ENCODE measurements around the gene FBXO17. TPM values are rescaled to one million over a fixed set of nuclear protein-coding genes. Genes with fewer than 3 reads are reported as not detected.
"Not testable (repeated sequence)": the region's sequence is repeated elsewhere in the genome, so short reads cannot be mapped to it uniquely, and the experiment has no call there.

Gene FBXO17
- total and polyA plus RNA-seq, 2 experiments from 2014 or later: 30.3 to 36.4 TPM

DNA sequence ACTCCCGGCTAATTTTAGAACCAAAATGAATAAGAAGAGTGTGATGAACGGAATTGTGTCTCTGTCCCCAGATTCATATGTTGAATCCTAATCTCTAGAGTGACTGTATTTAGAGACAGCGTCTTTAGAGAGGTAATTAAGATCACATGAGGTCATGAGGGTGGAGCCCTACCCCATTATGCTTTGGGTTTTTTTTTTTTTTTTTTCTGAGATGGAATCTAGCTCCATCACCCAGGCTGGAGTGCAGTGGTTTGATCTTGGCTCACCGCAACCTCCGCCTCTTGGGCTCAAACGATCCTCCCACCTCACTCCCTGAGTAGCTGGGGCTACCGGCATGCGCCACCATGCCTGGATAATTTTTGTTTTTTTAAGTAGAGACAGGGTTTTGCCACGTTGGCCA, 28.9 kb upstream of the FBXO17 start:
- no peak for TF ChIP-seq EZH2 (IDR thresholded peaks at IDR 0.05; ENCODE audit: insufficient read depth, poor library complexity, severe bottlenecking)
- no peak for TF ChIP-seq EZH2phosphoT487 (IDR thresholded peaks at IDR 0.05; ENCODE audit: insufficient read depth, low read depth)
- H3K36me3 ChIP-seq (ENCODE audit: low read depth): no peaks in the 10 kb centered on the region
- no peaks in the 10 kb centered on the region for H3K79me2 ChIP-seq (ENCODE audit: insufficient read depth)
- no peaks in the 10 kb centered on the region for H3K4me1 ChIP-seq (ENCODE audit: insufficient read depth)
- in situ Hi-C loops (cut with MboI): no loop called here
- DNase-seq: no peak
- no peak overlapping the region for H3K27ac ChIP-seq
- H3K27me3 ChIP-seq (replicated peaks; ENCODE audit: insufficient read depth): no peaks in the 10 kb centered on the region; the same call in 1 of the 2 replicates
- no peak overlapping the region for H3K4me2 ChIP-seq (ENCODE audit: unreplicated experiment)
- H4K20me1 ChIP-seq (ENCODE audit: insufficient read depth): no peaks in the 10 kb centered on the region
- H3K9me3 ChIP-seq (ENCODE audit: low read depth): no peaks in the 10 kb centered on the region
- H3K9ac ChIP-seq: no peak overlapping the region
- no peaks in the 10 kb centered on the region for H3K9me2 ChIP-seq (ENCODE audit: insufficient read depth)
- 70 to 73% methylated on average over 9 of the region's 9 CpGs for WGBS, 2 experiments (ENCODE audit: low coverage in 1 of 2, low lambda C conversion rate in 2 of 2, missing lambda C conversion rate in 2 of 2)
- no peak overlapping the region for H3K4me3 ChIP-seq
- H3F3A ChIP-seq (ENCODE audit: insufficient read depth): no peaks in the 10 kb centered on the region
- H2AFZ ChIP-seq: no peak overlapping the region

DNA sequence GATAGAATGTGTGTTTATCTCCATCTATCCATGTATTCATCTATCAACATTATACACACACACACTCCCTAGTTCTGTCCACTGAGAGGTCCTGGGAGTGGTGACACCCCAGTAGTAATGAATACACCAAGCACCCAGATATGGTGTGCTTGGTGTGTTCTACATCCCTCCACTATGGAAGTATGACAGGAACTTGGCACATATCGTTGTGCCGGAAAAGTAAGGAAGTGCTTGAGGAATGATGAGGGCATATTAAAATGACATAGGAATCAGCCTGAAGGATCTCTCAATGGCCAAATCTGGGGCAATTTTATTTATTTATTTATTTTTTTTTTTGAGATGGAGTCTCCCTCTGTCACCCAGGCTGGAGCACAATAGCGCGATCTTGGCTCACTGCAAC, 28.3 kb upstream of the FBXO17 start:
- in situ Hi-C loops (cut with MboI): no loop called here
- no peaks in the 10 kb centered on the region for H3K36me3 ChIP-seq (ENCODE audit: low read depth)
- no peaks in the 10 kb centered on the region for H3K79me2 ChIP-seq (ENCODE audit: insufficient read depth)
- 81 to 93% methylated on average over 4 of the region's 4 CpGs for WGBS, 2 experiments (ENCODE audit: low coverage in 1 of 2, low lambda C conversion rate in 2 of 2, missing lambda C conversion rate in 2 of 2)
- no peaks in the 10 kb centered on the region for H4K20me1 ChIP-seq (ENCODE audit: insufficient read depth)
- no peak overlapping the region for H3K4me3 ChIP-seq
- no peak for DNase-seq
- H3K9me2 ChIP-seq (ENCODE audit: insufficient read depth): no peaks in the 10 kb centered on the region
- no peak overlapping the region for H3K9ac ChIP-seq
- no peak overlapping the region for H3K27ac ChIP-seq
- H3K4me1 ChIP-seq (ENCODE audit: insufficient read depth): no peaks in the 10 kb centered on the region
- TF ChIP-seq EZH2 (IDR thresholded peaks at IDR 0.05; ENCODE audit: insufficient read depth, poor library complexity, severe bottlenecking) (no peak), EZH2phosphoT487 (IDR thresholded peaks at IDR 0.05; ENCODE audit: insufficient read depth, low read depth) (no peak)
- H3K27me3 ChIP-seq (replicated peaks; ENCODE audit: insufficient read depth): no peaks in the 10 kb centered on the region; the same call in 1 of the 2 replicates
- H3K9me3 ChIP-seq (ENCODE audit: low read depth): no peaks in the 10 kb centered on the region
- H2AFZ ChIP-seq: no peak overlapping the region
- H3F3A ChIP-seq (ENCODE audit: insufficient read depth): no peaks in the 10 kb centered on the region
- no peak overlapping the region for H3K4me2 ChIP-seq (ENCODE audit: unreplicated experiment)

DNA sequence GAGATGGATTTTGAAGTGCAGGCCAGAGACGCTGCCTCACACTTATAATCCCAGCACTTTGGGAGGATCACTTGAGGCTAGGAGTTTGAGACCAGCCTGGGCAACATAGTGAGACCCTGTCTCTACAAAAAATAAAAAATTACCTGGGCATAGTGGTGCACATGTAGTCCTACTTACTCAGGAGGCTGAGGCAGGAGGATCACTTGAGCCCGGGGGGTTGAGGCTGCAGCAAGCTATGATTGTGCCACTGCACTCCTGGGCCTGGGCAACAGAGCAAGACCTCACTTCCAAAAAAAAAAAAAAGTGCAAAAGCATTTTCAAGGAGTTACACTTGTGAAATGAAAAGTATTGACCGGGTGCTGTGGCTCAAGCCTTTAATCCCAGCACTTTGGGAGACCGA, 27.6 kb upstream of the FBXO17 start:
- no peaks in the 10 kb centered on the region for H3K79me2 ChIP-seq (ENCODE audit: insufficient read depth)
- in situ Hi-C loops (cut with MboI): no loop called here
- no peak overlapping the region for H3K4me2 ChIP-seq (ENCODE audit: unreplicated experiment)
- TF ChIP-seq EZH2 (IDR thresholded peaks at IDR 0.05; ENCODE audit: insufficient read depth, poor library complexity, severe bottlenecking): no peak
- no peak for TF ChIP-seq EZH2phosphoT487 (IDR thresholded peaks at IDR 0.05; ENCODE audit: insufficient read depth, low read depth)
- no peaks in the 10 kb centered on the region for H3K9me3 ChIP-seq (ENCODE audit: low read depth)
- H3K4me1 ChIP-seq (ENCODE audit: insufficient read depth): no peaks in the 10 kb centered on the region
- H3K9ac ChIP-seq: no peak overlapping the region
- no peaks in the 10 kb centered on the region for H3F3A ChIP-seq (ENCODE audit: insufficient read depth)
- DNase-seq: no peak
- H3K9me2 ChIP-seq (ENCODE audit: insufficient read depth): no peaks in the 10 kb centered on the region
- no peak overlapping the region for H3K27ac ChIP-seq
- no peaks in the 10 kb centered on the region for H4K20me1 ChIP-seq (ENCODE audit: insufficient read depth)
- no peaks in the 10 kb centered on the region; the same call in 1 of the 2 replicates for H3K27me3 ChIP-seq (replicated peaks; ENCODE audit: insufficient read depth)
- no peaks in the 10 kb centered on the region for H3K36me3 ChIP-seq (ENCODE audit: low read depth)
- no peak overlapping the region for H3K4me3 ChIP-seq
- 38 to 42% methylated on average over 4 of the region's 4 CpGs for WGBS, 2 experiments (ENCODE audit: low coverage in 1 of 2, low lambda C conversion rate in 2 of 2, missing lambda C conversion rate in 2 of 2)
- no peak overlapping the region for H2AFZ ChIP-seq

DNA sequence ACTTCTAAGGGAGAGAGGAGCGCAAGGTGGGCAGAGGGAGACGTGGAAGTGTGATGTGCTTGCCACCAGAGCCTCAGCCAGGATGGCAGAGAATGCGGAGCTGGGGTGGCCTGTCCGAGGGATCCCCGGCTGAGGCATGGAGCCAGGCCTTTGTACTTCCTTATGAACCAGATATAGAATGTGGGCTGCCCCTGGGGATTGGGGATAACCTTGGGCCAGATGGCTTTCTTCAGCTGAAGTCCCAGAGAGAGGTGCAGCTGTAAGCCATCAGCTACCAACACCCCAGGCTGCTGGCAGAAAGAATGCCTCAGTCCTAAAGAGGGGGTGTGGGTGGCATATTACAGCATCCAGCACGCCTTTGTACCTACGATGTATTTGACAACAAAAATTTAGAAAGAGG, 25.5 kb upstream of the FBXO17 start:
- WGBS, 2 experiments (ENCODE audit: low coverage in 1 of 2, low lambda C conversion rate in 2 of 2, missing lambda C conversion rate in 2 of 2): 23% methylated on average over 7 of the region's 7 CpGs
- H3K4me3 ChIP-seq: no peak overlapping the region
- H3K27ac ChIP-seq: no peak overlapping the region
- H3K9ac ChIP-seq: no peak overlapping the region
- no peaks in the 10 kb centered on the region for H3K9me3 ChIP-seq (ENCODE audit: low read depth)
- H3K79me2 ChIP-seq (ENCODE audit: insufficient read depth): no peaks in the 10 kb centered on the region
- no peak overlapping the region for H2AFZ ChIP-seq
- no peaks in the 10 kb centered on the region for H3K4me1 ChIP-seq (ENCODE audit: insufficient read depth)
- DNase-seq: no peak
- no peak overlapping the region for H3K4me2 ChIP-seq (ENCODE audit: unreplicated experiment)
- no peaks in the 10 kb centered on the region for H3F3A ChIP-seq (ENCODE audit: insufficient read depth)
- H3K27me3 ChIP-seq (replicated peaks; ENCODE audit: insufficient read depth): no peaks in the 10 kb centered on the region
- H3K9me2 ChIP-seq (ENCODE audit: insufficient read depth): no peaks in the 10 kb centered on the region
- no peaks in the 10 kb centered on the region for H3K36me3 ChIP-seq (ENCODE audit: low read depth)
- no peak for TF ChIP-seq EZH2phosphoT487 (IDR thresholded peaks at IDR 0.05; ENCODE audit: insufficient read depth, low read depth)
- no peak for TF ChIP-seq EZH2 (IDR thresholded peaks at IDR 0.05; ENCODE audit: insufficient read depth, poor library complexity, severe bottlenecking)
- in situ Hi-C loops (cut with MboI): no loop called here
- no peaks in the 10 kb centered on the region for H4K20me1 ChIP-seq (ENCODE audit: insufficient read depth)

DNA sequence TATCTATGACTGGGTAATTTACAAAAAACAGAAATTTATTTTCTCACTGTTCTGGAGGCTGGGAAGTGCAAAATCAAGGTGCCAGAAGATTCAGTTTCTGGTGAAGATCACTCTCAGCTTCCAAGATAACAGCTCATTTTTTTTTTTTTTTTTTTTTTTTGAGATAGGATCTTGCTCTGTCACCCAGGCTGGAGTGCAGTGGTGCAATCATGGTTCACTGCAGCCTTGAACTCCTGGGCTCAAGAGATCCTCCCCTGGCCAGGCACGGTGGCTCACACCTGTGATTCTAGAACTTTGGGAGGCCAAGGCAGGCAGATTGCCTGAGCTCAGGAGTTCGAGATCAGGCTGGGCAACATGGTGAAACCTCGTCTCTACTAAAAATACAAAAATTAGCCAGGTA, 22.0 kb upstream of the FBXO17 start:
- H3F3A ChIP-seq (ENCODE audit: insufficient read depth): peaks cover 11% of the 10 kb centered on the region; the same call in 1 of the 2 replicates
- H3K36me3 ChIP-seq (ENCODE audit: low read depth); H3K79me2 ChIP-seq (ENCODE audit: insufficient read depth); H3K4me1 ChIP-seq (ENCODE audit: insufficient read depth); H3K4me3 ChIP-seq; H3K4me2 ChIP-seq (ENCODE audit: unreplicated experiment); H3K27ac ChIP-seq; H3K9ac ChIP-seq; DNase-seq; H4K20me1 ChIP-seq (ENCODE audit: insufficient read depth); H3K9me3 ChIP-seq (ENCODE audit: low read depth); H3K9me2 ChIP-seq (ENCODE audit: insufficient read depth); H2AFZ ChIP-seq; H3K27me3 ChIP-seq (replicated peaks; ENCODE audit: insufficient read depth); in situ Hi-C loops (cut with MboI): not testable (repeated sequence)
- WGBS, 2 experiments (ENCODE audit: low coverage in 1 of 2, low lambda C conversion rate in 2 of 2, missing lambda C conversion rate in 2 of 2): 76 to 78% methylated on average over 3 of the region's 3 CpGs

Measured in GM23248 (cell line).